Neutrophil (primary cell): Measurements from ENCODE around the gene RRBP1.

Experiments
- H3K27ac ChIP-seq: fragments of 200-600 bp; sonication (generic); 2 replicates; pipeline ENCODE4 v1.5.1; 2016; ENCODE audit warnings: mild to moderate bottlenecking, moderate library complexity
- H3K27me3 ChIP-seq: fragments of 200-600 bp; sonication (generic); 2 replicates; pipeline ENCODE4 v1.6.0; 2016; ENCODE audit warnings: mild to moderate bottlenecking
- H3K36me3 ChIP-seq: fragments of 200-600 bp; sonication (generic); 2 replicates; pipeline ENCODE4 v1.5.1; 2017
- H3K4me1 ChIP-seq, 2 experiments: fragments of 200-600 bp in 1 of 2; sonication (generic) in 1 of 2; 1 replicate in 1 of 2; 2 replicates in 1 of 2; pipeline versions ENCODE4 v1.5.1 to v1.6.1; 2013 to 2016; ENCODE audit warnings: low read depth in 1 of 2, low read length in 1 of 2, mild to moderate bottlenecking in 1 of 2, moderate library complexity in 1 of 2; ENCODE audit not compliant: control insufficient read depth in 1 of 2, insufficient read depth in 1 of 2
- H3K4me3 ChIP-seq, 2 experiments: fragments of 200-600 bp in 1 of 2; sonication (generic) in 1 of 2; 1 replicate in 1 of 2; 2 replicates in 1 of 2; pipeline ENCODE4 v1.5.1; 2013 to 2016; ENCODE audit warnings: low read depth in 1 of 2, low read length in 1 of 2, mild to moderate bottlenecking in 1 of 2, moderate library complexity in 1 of 2
- H3K9me3 ChIP-seq: fragments of 200-600 bp; sonication (generic); 2 replicates; pipeline ENCODE4 v1.5.1; 2016
- TF ChIP-seq, protein P1 (sequence below): fragments of 200-600 bp; sonication (generic); IDR thresholded peaks from 2 replicates; pipeline ENCODE4 v1.5.1; 2016; ENCODE audit warnings: antibody characterized with exemption

Gene RRBP1

DNA sequence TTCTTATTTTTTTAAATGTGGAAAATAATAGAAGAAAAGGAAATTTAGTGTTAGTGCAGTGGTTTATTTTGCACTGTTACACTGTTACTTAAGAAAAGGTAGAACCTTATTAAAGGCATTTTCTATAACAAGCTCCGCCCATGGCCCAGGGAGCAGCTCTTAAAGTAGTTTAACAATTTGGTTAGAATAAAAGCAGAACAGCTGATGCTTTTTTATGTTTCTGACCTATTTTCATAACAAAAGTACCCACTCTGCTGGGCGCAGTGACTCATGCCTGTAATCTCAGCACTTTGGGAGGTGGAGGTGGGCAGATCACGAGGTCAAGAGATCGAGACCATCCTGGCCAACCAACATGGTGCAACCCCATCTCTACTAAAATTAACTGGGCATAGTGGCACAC is 79.5 kb downstream of the RRBP1 start:
- no peaks in the 10 kb centered on the region for H3K4me1 ChIP-seq
- H3K27me3 ChIP-seq: no peaks in the 10 kb centered on the region
- H3K36me3 ChIP-seq: peaks cover 3% of the 10 kb centered on the region
- TF ChIP-seq, protein P1, sequence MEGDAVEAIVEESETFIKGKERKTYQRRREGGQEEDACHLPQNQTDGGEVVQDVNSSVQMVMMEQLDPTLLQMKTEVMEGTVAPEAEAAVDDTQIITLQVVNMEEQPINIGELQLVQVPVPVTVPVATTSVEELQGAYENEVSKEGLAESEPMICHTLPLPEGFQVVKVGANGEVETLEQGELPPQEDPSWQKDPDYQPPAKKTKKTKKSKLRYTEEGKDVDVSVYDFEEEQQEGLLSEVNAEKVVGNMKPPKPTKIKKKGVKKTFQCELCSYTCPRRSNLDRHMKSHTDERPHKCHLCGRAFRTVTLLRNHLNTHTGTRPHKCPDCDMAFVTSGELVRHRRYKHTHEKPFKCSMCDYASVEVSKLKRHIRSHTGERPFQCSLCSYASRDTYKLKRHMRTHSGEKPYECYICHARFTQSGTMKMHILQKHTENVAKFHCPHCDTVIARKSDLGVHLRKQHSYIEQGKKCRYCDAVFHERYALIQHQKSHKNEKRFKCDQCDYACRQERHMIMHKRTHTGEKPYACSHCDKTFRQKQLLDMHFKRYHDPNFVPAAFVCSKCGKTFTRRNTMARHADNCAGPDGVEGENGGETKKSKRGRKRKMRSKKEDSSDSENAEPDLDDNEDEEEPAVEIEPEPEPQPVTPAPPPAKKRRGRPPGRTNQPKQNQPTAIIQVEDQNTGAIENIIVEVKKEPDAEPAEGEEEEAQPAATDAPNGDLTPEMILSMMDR: no peak
- H3K9me3 ChIP-seq: no peaks in the 10 kb centered on the region
- no peak overlapping the region for H3K27ac ChIP-seq
- H3K4me3 ChIP-seq: no peak overlapping the region

DNA sequence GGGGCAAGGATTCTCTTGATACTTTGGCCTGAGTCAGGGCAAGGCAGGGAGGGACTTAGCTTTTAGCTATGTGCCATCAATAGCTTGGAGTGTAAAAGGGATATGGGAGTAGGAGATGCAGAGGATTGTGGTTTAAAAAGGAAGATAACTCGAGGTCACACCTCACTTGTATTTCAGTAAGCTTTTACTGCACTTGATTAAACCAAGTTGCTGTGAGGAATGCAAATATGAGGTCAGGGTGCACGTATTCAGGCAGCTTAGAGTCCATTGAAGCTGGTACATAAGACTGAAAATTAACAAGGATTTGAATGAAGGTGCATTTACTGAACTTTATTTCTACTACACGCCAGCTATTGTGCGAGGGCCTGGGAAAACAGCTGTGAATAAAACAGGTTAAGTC is 80.1 kb downstream of the RRBP1 start:
- H3K9me3 ChIP-seq: no peaks in the 10 kb centered on the region
- H3K4me1 ChIP-seq: no peaks in the 10 kb centered on the region
- TF ChIP-seq, protein P1: no peak
- H3K27ac ChIP-seq: no peak overlapping the region
- H3K27me3 ChIP-seq: no peaks in the 10 kb centered on the region
- peaks cover 3% of the 10 kb centered on the region for H3K36me3 ChIP-seq
- no peak overlapping the region for H3K4me3 ChIP-seq

DNA sequence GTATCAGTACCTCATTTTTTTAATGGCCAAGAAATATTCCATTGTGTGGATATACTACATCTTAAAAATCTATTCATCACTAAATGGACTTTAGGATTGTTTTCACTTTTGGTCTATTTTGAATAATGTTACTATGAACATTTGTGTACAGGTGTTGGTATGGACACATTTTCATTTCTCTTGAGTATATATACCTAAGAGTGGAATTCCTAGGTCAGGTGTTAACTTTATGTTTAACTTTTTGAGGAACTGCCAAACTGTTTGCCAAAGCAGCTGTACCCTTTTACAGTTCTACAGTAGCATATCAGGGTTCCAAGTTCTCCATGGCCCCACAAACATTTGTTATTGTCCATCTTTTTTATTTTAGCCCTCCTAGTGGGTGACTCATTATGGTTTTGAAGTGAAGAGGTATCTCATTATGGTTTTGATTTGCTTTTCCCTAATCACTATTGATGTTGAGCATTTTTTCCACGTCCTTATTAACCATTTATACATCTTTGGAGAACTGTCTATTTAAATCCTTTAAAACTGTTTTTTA is 84.0 kb downstream of the RRBP1 start:
- TF ChIP-seq, protein P1: no peak
- H3K27me3 ChIP-seq: no peaks in the 10 kb centered on the region
- no peaks in the 10 kb centered on the region for H3K9me3 ChIP-seq
- H3K27ac ChIP-seq: no peak overlapping the region
- no peak overlapping the region for H3K4me3 ChIP-seq
- H3K4me1 ChIP-seq: no peaks in the 10 kb centered on the region
- peaks cover 3% of the 10 kb centered on the region for H3K36me3 ChIP-seq

DNA sequence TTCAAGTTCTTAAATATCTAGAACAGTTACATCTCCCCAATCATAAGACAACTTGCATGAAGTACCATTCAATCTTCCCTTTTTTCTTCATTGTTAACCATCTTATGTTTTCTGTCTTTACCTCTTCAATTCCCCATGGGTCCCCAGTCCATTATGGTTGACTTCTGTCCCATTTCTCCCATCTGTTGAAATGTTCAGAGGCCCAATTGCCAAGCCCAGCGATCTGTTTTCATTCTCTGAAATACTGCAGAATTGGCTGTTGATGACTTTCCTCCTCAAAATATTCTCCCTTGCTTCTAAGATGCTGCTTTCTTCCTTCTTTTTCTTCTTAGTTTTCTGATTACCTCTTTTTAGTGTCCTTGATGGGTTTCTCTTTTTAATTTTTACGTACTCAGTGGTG is 86.2 kb downstream of the RRBP1 start:
- Histone ChIP-seq H3K9me3 (no peaks in the 10 kb centered on the region), H3K4me3 (no peak overlapping the region), H3K36me3 (no peaks in the 10 kb centered on the region), H3K4me1 (no peaks in the 10 kb centered on the region), H3K27ac (no peak overlapping the region), H3K27me3 (no peaks in the 10 kb centered on the region)
- TF ChIP-seq, protein P1: no peak

DNA sequence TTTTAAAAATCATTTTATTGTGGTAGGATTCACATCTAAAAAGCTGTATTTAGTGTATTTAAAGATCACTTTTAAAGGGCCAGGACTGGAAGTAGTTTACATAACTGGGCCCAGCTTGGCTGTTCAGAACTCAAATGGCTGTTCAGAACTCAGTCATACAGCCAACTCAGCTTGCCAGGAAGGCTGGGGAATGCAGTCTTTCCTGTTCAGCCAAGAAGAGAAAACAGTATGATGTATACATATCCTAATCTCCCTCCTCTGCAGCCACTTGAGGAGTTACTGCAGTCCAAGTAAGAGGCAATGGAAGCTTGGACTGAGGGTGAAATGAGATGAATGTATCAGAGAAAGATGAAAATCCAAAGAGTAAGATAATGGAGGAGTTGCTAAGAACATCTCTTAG is 87.6 kb downstream of the RRBP1 start:
- Histone ChIP-seq H3K4me3 (no peak overlapping the region), H3K27me3 (no peaks in the 10 kb centered on the region), H3K4me1 (no peaks in the 10 kb centered on the region), H3K9me3 (no peaks in the 10 kb centered on the region), H3K36me3 (no peaks in the 10 kb centered on the region), H3K27ac (no peak overlapping the region)
- TF ChIP-seq, protein P1: no peak

DNA sequence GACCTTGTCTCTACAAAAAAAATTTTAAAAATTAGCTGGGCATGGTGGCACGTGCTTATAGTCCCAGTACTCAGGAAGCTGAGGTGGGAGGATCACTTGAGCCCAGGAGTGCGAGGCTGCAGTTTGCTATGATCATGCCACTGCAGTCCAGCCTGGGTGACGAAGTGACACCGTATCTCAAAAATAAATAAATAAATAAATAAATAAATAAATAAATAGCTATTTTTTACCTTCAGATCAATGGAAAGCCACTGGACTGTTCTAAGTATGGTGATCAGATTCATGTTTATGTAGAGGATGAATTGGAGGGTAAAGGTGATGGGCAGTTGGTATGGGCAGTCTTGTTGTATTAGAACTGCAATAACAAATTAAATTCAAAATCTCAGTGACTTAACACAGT is 88.1 kb downstream of the RRBP1 start:
- TF ChIP-seq, protein P1: no peak
- no peak overlapping the region for H3K27ac ChIP-seq
- H3K36me3 ChIP-seq: no peaks in the 10 kb centered on the region
- no peaks in the 10 kb centered on the region for H3K9me3 ChIP-seq
- no peaks in the 10 kb centered on the region for H3K27me3 ChIP-seq
- no peaks in the 10 kb centered on the region for H3K4me1 ChIP-seq
- no peak overlapping the region for H3K4me3 ChIP-seq
